GM13976 (cell line): ENCODE measurements around the gene SNTG2.

Experiments used
- DNase-seq: peaks from one replicate; pipeline ENCODE4 v3.0.0; 2012; ENCODE audit warnings: low spot score
- in situ Hi-C: fragments of 300-500 bp; cut with MboI; formaldehyde crosslinking; loops from one replicate; pipeline ENCODE4 v1.12.0; 2022; ENCODE audit warnings: low sequenced_read_pairs, mixed read lengths, inconsistent platforms; ENCODE audit not compliant: unreplicated experiment
- TF ChIP-seq, protein P1 (sequence below): IDR thresholded peaks from 2 replicates; pipeline ENCODE4 v1.5.1; 2012; ENCODE audit warnings: borderline replicate concordance, mild to moderate bottlenecking; ENCODE audit not compliant: insufficient read depth; ENCODE audit errors: extremely low read depth, missing control alignments, control extremely low read depth

SNTG2 gene

GRCh38 chr2:1306687-1307516 is 356.3 kb downstream of the SNTG2 start:
- DNase-seq = no peak
- TF ChIP-seq, protein P1, sequence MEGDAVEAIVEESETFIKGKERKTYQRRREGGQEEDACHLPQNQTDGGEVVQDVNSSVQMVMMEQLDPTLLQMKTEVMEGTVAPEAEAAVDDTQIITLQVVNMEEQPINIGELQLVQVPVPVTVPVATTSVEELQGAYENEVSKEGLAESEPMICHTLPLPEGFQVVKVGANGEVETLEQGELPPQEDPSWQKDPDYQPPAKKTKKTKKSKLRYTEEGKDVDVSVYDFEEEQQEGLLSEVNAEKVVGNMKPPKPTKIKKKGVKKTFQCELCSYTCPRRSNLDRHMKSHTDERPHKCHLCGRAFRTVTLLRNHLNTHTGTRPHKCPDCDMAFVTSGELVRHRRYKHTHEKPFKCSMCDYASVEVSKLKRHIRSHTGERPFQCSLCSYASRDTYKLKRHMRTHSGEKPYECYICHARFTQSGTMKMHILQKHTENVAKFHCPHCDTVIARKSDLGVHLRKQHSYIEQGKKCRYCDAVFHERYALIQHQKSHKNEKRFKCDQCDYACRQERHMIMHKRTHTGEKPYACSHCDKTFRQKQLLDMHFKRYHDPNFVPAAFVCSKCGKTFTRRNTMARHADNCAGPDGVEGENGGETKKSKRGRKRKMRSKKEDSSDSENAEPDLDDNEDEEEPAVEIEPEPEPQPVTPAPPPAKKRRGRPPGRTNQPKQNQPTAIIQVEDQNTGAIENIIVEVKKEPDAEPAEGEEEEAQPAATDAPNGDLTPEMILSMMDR = no peak
- in situ Hi-C loops = no loop called here

GRCh38 chr2:1307670-1308069 is 357.0 kb downstream of the SNTG2 start:
- in situ Hi-C loops = no loop called here
- DNase-seq = no peak
- TF ChIP-seq, protein P1 = no peak

DNA sequence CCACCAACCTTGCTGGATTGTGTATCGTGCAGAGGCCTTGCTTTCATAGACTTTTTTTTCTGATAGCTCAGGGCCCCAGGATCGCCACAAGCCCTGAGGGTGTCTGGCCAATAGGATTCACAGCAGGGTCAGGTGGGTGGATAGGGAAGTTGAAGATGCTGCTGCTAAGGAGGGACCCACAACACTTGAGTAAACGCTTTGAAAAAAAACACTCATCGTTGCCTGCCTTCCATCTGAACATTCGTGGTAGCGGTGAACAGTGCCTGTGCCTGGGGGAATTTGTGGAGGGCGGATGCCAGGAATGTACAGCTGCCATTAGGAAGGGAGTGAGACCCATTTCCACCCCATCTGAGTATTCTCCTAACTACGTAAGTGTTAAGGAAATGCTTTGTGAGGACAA is 358.0 kb downstream of the SNTG2 start:
- in situ Hi-C loops = no loop called here
- no peak for DNase-seq
- TF ChIP-seq, protein P1 = no peak

DNA sequence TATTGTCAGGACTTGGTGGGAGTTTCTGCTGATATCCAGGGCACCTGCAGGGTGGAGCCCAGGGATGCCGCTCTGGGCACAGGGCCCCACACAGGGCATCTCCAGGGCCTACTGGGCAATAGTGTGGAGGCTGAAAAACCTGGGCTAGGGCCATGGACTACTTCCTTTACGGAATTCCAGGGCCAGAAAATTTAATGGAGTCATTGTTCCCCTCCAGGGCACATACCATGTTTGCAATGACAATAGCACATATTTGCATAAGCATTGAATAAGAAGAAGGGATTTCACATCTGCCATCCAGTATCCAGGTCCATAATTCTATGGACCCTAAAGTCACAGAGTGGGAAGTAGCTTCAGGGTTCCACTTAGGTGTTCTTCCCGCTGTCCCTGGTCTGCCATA is 358.9 kb downstream of the SNTG2 start:
- DNase-seq = no peak
- in situ Hi-C loops = no loop called here
- TF ChIP-seq, protein P1 = no peak

DNA sequence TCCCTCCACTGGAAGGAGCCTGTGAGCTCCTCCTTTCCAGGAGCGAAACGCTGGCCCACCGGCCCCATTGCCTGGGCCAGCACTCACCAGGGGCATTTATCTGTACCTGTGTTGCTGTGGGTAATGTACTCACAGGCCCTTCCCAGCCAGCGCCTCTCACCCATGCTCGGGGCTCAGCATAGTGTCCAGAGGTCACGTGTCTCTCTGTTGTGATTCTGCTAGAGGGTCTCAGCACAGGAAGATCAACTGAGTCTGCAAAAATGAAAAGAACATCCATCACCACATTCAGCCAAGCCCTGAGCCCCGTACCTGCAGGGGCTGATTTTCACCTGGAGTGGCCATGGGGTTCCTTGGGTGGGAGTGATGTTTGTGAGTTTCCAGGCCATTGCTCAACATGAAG is 359.6 kb downstream of the SNTG2 start:
- in situ Hi-C loops = no loop called here
- TF ChIP-seq, protein P1 = no peak
- DNase-seq = no peak

DNA sequence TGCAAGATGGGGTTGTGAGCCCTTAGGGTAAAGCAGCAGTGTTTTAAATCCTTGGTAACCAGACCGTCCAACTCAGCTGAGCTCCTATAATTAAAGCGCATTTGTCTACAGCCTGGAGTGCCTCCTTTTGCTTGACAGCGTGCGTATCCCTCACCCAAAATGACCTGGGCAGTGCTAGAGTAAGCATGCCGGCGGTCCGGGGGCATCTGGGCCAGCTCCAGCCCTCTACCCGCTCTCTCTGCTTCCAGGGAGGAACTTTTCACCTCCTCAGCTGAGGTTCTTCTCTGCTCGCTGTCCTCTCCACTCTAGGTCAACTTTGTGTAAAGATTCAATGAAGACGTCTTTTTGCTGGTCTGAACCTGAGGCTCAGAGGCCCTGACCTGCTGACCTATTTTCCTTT is 360.2 kb downstream of the SNTG2 start:
- TF ChIP-seq, protein P1 = no peak
- no peak for DNase-seq
- in situ Hi-C loops = no loop called here
